ENCODE data around the gene STAG1.

GRCh38 chr3:136751316-136752171 is 634 bp downstream of the STAG1 start:
- no peak for TF ChIP-seq CTCF (IDR thresholded peaks at IDR 0.05)
- TF ChIP-seq POLR2A (IDR thresholded peaks at IDR 0.05) = no peak

Measured in stomach (tissue), 4 donors.